Measurements from ENCODE around the gene MCF2L.

DNA sequence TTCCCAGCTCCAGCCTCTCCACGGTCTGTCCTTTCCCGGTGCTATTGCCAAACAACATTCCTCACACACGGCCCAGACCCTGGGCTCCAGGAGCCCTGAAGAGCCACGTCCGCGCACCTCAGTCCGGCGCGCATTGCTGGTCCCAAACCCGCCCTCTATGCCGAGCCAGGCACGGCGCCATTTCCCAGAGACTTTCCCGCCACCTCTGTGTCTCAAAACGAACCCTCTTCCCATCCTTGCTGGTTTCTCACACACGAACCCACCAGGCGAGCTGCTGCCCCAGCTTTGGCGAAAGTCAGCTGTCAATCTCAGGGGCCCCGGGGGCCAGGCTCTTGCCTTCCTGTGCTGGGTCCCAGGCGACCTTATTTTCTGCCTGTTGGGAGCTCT lies 108.5 kb downstream of the MCF2L start:
- TF ChIP-seq, protein P1, sequence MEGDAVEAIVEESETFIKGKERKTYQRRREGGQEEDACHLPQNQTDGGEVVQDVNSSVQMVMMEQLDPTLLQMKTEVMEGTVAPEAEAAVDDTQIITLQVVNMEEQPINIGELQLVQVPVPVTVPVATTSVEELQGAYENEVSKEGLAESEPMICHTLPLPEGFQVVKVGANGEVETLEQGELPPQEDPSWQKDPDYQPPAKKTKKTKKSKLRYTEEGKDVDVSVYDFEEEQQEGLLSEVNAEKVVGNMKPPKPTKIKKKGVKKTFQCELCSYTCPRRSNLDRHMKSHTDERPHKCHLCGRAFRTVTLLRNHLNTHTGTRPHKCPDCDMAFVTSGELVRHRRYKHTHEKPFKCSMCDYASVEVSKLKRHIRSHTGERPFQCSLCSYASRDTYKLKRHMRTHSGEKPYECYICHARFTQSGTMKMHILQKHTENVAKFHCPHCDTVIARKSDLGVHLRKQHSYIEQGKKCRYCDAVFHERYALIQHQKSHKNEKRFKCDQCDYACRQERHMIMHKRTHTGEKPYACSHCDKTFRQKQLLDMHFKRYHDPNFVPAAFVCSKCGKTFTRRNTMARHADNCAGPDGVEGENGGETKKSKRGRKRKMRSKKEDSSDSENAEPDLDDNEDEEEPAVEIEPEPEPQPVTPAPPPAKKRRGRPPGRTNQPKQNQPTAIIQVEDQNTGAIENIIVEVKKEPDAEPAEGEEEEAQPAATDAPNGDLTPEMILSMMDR (IDR thresholded peaks at IDR 0.05; ENCODE audit: low read length) = no peak
- TF ChIP-seq EZH2 (optimal IDR thresholded peaks at IDR 0.05; ENCODE audit: low read depth, low read length) = no peak
